SW 1271 (cell line): Measurements from ENCODE around the gene LBHD1.
"Not testable (repeated sequence)": the region's sequence is repeated elsewhere in the genome, so short reads cannot be mapped to it uniquely, and the experiment has no call there.

Experiments
- DNase-seq, 2 experiments: peaks; one replicate each; lab custom pipeline; 2025; lab: John Stamatoyannopoulos, UW

The LBHD1 gene

GRCh38 chr11:62616957-62617356 lies 55.1 kb downstream of the LBHD1 start:
- not testable (repeated sequence) for DNase-seq

GRCh38 chr11:62615521-62615920 lies 56.5 kb downstream of the LBHD1 start:
- DNase-seq: no peak

GRCh38 chr11:62614275-62614674 lies 57.8 kb downstream of the LBHD1 start:
- no peak for DNase-seq

- DNase-seq: no peak
Observed at GRCh38 chr11:62613291-62613778, 58.7 kb downstream of the LBHD1 start.
